ENCODE results near the gene PDE7B. TPM values are rescaled to one million over a fixed set of nuclear protein-coding genes. Genes with fewer than 3 reads are reported as not detected.

The PDE7B gene
- total RNA-seq, 1 donor from 2014 or later, result 12.6 TPM

DNA sequence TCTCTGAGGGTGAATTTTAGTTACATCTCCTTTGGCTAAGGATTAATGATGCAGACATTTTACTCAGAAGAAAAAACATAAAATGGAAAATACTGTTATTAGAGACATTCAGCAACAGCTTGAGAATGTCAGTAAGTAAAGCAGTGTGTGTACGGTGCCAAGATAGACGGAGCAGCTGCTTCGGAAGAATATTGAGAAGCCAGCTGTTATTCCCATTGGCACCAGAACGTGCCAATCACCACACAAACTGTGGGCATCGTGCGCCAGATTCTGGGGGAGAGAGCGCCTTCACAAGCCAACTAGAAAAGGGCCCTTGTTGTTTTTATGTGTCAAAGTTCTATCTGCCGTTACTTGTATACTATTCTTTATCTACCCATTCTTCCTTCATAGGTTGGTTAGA is 235.2 kb downstream of the PDE7B start:
- H3K4me1 ChIP-seq, result peaks cover 89% of the 10 kb centered on the region
- no peak for DNase-seq
- H3K27ac ChIP-seq (replicated peaks), result peak overlapping the region; percentile 54
- H3K4me3 ChIP-seq, result peak overlapping the region; percentile 26
- intact Hi-C loops (cut with micrococcal nuclease), result no loop called here
- TF ChIP-seq, protein P1, sequence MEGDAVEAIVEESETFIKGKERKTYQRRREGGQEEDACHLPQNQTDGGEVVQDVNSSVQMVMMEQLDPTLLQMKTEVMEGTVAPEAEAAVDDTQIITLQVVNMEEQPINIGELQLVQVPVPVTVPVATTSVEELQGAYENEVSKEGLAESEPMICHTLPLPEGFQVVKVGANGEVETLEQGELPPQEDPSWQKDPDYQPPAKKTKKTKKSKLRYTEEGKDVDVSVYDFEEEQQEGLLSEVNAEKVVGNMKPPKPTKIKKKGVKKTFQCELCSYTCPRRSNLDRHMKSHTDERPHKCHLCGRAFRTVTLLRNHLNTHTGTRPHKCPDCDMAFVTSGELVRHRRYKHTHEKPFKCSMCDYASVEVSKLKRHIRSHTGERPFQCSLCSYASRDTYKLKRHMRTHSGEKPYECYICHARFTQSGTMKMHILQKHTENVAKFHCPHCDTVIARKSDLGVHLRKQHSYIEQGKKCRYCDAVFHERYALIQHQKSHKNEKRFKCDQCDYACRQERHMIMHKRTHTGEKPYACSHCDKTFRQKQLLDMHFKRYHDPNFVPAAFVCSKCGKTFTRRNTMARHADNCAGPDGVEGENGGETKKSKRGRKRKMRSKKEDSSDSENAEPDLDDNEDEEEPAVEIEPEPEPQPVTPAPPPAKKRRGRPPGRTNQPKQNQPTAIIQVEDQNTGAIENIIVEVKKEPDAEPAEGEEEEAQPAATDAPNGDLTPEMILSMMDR (IDR thresholded peaks at IDR 0.05; ENCODE audit: borderline replicate concordance), result no peak
- H3K9me3 ChIP-seq (replicated peaks), result no peaks in the 10 kb centered on the region
- no peaks in the 10 kb centered on the region for H3K36me3 ChIP-seq
- no peaks in the 10 kb centered on the region for H3K27me3 ChIP-seq (ENCODE audit: low read depth)

DNA sequence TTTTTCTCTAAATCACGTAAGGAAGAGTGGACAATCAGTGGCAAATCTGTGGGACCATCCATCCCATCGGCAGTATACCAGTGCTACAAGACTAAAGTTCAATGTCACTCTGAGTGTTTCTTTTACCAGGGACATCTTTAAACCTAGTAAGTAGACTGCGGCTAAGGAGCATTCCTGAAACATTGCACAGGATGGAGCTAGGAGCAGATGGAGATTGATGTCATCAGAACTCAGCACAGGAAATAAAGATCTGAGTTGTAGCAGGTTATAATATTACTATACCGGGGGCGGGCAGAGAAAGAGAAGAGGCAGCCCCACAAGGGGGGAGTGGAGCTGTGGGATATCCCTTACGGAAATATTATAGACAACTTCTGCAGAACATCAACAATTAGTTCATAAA is 236.5 kb downstream of the PDE7B start:
- intact Hi-C loops (cut with micrococcal nuclease), result no loop called here
- TF ChIP-seq, protein P1 (IDR thresholded peaks at IDR 0.05; ENCODE audit: borderline replicate concordance), result no peak
- H3K27ac ChIP-seq (replicated peaks), result peak overlapping the region; percentile 54
- H3K36me3 ChIP-seq, result no peaks in the 10 kb centered on the region
- no peaks in the 10 kb centered on the region for H3K27me3 ChIP-seq (ENCODE audit: low read depth)
- peaks cover 78% of the 10 kb centered on the region for H3K4me1 ChIP-seq
- no peaks in the 10 kb centered on the region for H3K9me3 ChIP-seq (replicated peaks)
- no peak for DNase-seq
- no peak overlapping the region for H3K4me3 ChIP-seq

DNA sequence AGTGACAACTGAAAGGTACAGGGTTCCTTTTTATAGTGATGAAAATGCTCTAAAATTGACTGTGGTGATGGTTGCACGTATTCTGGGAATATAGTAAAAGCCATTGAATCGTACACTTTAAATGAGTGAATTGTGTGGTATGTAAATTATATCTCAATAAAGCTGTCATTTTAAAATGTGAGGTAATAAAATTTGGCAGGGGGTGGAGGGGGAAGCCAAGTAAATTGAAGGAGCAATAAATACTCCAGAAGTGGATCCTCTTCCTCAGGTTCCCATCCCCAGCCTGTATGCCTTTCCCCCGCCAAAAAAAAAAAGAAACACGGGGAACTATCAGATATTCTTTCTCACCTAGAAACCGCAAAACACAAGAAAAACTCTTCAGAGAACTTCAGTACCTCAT is 237.2 kb downstream of the PDE7B start:
- H3K27ac ChIP-seq (replicated peaks), result peak overlapping the region; percentile 54

DNA sequence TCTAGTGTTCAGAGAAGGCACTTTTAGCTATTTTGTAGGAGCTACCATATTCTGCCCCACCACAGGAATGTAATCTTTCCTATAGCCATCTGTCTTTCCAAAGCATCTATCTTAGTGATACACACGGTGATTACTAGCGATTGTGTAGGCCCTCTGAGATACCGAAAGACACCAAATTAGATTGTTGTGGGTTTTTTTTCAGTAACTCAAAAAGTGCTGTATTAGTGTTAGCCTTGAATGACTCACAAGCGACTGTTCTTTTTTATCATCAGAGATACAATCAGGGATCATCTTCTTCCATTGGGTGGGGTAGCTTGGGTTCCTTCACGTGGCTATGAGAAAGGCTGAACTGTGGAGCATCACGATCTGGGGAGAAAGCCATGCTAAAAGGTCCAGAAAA is 238.4 kb downstream of the PDE7B start:
- Histone ChIP-seq H3K4me1 (peaks cover 60% of the 10 kb centered on the region), H3K9me3 (replicated peaks) (peaks cover 14% of the 10 kb centered on the region), H3K4me3 (no peak overlapping the region), H3K36me3 (no peaks in the 10 kb centered on the region), H3K27me3 (ENCODE audit: low read depth) (no peaks in the 10 kb centered on the region), H3K27ac (replicated peaks) (peak overlapping the region; percentile 56)
- intact Hi-C loops (cut with micrococcal nuclease), result no loop called here
- DNase-seq, result no peak
- TF ChIP-seq, protein P1 (IDR thresholded peaks at IDR 0.05; ENCODE audit: borderline replicate concordance), result no peak

More for the DNA sequence above, 237.2 kb downstream of the PDE7B start:
- intact Hi-C loops (cut with micrococcal nuclease), result no loop called here
- TF ChIP-seq, protein P1 (IDR thresholded peaks at IDR 0.05; ENCODE audit: borderline replicate concordance), result no peak
- DNase-seq, result no peak
- no peaks in the 10 kb centered on the region for H3K36me3 ChIP-seq
- H3K4me3 ChIP-seq, result no peak overlapping the region
- peaks cover 4% of the 10 kb centered on the region for H3K9me3 ChIP-seq (replicated peaks)
- peaks cover 71% of the 10 kb centered on the region for H3K4me1 ChIP-seq
- H3K27me3 ChIP-seq (ENCODE audit: low read depth), result no peaks in the 10 kb centered on the region

DNA sequence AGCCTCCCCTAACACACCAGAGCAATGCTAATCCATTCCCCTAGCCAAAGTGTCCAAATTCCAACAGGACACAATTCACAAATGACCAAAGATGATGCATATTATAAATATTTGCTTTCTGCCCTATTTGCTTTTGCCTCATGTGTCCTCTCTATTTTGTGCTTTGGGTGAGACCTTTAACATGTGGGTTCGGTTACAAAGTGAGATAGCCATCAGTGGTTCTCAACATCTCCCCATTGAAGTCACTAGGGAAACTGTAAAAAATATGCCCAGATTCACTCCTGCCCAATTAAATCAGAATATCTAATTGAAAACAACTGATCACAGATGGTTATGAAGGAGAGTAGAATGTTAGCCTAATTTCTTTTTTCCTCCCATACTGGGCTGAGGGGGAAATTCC is 239.4 kb downstream of the PDE7B start:
- TF ChIP-seq, protein P1 (IDR thresholded peaks at IDR 0.05; ENCODE audit: borderline replicate concordance), result no peak
- peak overlapping the region; percentile 56 for H3K27ac ChIP-seq (replicated peaks)
- DNase-seq, result no peak
- H3K27me3 ChIP-seq (ENCODE audit: low read depth), result no peaks in the 10 kb centered on the region
- no peak overlapping the region for H3K4me3 ChIP-seq
- H3K4me1 ChIP-seq, result peaks cover 60% of the 10 kb centered on the region
- intact Hi-C loops (cut with micrococcal nuclease), result no loop called here
- peaks cover 14% of the 10 kb centered on the region for H3K9me3 ChIP-seq (replicated peaks)
- H3K36me3 ChIP-seq, result no peaks in the 10 kb centered on the region

DNA sequence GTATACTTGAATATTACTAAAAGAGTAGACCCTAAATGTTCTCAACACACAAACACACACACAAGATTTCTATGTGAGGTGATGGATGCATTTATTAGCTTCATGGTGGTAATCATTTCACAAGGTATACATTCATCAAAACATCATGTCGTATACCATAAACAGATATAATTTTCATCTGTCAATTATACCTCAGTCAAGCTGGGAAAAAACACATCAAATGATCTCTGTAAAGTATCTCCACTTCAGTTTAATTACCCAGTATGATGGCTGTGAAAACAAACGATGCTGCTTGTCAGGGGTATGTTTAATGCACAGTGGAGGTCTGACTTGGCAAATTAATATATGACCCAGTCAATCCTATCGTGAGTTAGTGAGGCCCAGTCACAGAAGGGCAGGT is 241.4 kb downstream of the PDE7B start:
- intact Hi-C loops (cut with micrococcal nuclease), result no loop called here
- peaks cover 14% of the 10 kb centered on the region for H3K9me3 ChIP-seq (replicated peaks)
- no peak for DNase-seq
- no peaks in the 10 kb centered on the region for H3K27me3 ChIP-seq (ENCODE audit: low read depth)
- TF ChIP-seq, protein P1 (IDR thresholded peaks at IDR 0.05; ENCODE audit: borderline replicate concordance), result no peak
- H3K27ac ChIP-seq (replicated peaks), result peak overlapping the region; percentile 81
- H3K36me3 ChIP-seq, result no peaks in the 10 kb centered on the region
- no peak overlapping the region for H3K4me3 ChIP-seq
- H3K4me1 ChIP-seq, result peaks cover 60% of the 10 kb centered on the region

Measured in left ventricle myocardium inferior (tissue), 1 donor.